HG03342 (cell line): ENCODE results near the gene DSC1.
"Not testable (repeated sequence)": the region's sequence is repeated elsewhere in the genome, so short reads cannot be mapped to it uniquely, and the experiment has no call there.

Experiments used
- ATAC-seq: cut with Tn5 transposase; IDR thresholded peaks from one replicate; pipeline ENCODE4 v1.9.1; 2021; ENCODE audit warnings: mild to moderate bottlenecking, moderate library complexity; ENCODE audit not compliant: unreplicated experiment

The DSC1 gene

GRCh38 chr18:31162825-31163435 is at the start of gene DSC1:
DSC1 (minus strand) TSS chr18:31162856; CDS start chr18:31162594, 262 bp downstream.
- no peak for ATAC-seq

GRCh38 chr18:31211047-31211446 is 48.4 kb upstream of the DSC1 start:
- ATAC-seq, result no peak

GRCh38 chr18:31209041-31209440 is 46.4 kb upstream of the DSC1 start:
- ATAC-seq, result no peak

- ATAC-seq, result no peak
Observed at GRCh38 chr18:31207391-31207790, 44.7 kb upstream of the DSC1 start.

- peak; percentile 98 for ATAC-seq
Observed at GRCh38 chr18:31206787-31207381, 44.2 kb upstream of the DSC1 start.

GRCh38 chr18:31206071-31206470 is 43.4 kb upstream of the DSC1 start:
- ATAC-seq, result no peak

GRCh38 chr18:31205273-31205672 is 42.6 kb upstream of the DSC1 start:
- ATAC-seq, result no peak

- ATAC-seq, result no peak
Observed at GRCh38 chr18:31204833-31205232, 42.2 kb upstream of the DSC1 start.

- ATAC-seq, result no peak
Observed at GRCh38 chr18:31204166-31204565, 41.5 kb upstream of the DSC1 start.

- no peak for ATAC-seq
Observed at GRCh38 chr18:31203794-31204148, 41.1 kb upstream of the DSC1 start.

GRCh38 chr18:31203096-31203793 is 40.6 kb upstream of the DSC1 start:
- no peak for ATAC-seq

GRCh38 chr18:31199190-31199769 is 36.6 kb upstream of the DSC1 start:
- ATAC-seq, result no peak

GRCh38 chr18:31197676-31198075 is 35.0 kb upstream of the DSC1 start:
- no peak for ATAC-seq

- no peak for ATAC-seq
Observed at GRCh38 chr18:31195063-31195462, 32.4 kb upstream of the DSC1 start.

- no peak for ATAC-seq
Observed at GRCh38 chr18:31192086-31192776, 29.6 kb upstream of the DSC1 start.

- no peak for ATAC-seq
Observed at GRCh38 chr18:31190919-31191318, 28.3 kb upstream of the DSC1 start.

- no peak for ATAC-seq
Observed at GRCh38 chr18:31189757-31190156, 27.1 kb upstream of the DSC1 start.

- ATAC-seq, result no peak
Observed at GRCh38 chr18:31185186-31185950, 22.7 kb upstream of the DSC1 start.

GRCh38 chr18:31183302-31183701 is 20.6 kb upstream of the DSC1 start:
- no peak for ATAC-seq

GRCh38 chr18:31177369-31177768 is 14.7 kb upstream of the DSC1 start:
- not testable (repeated sequence) for ATAC-seq

GRCh38 chr18:31176531-31176930 is 13.9 kb upstream of the DSC1 start:
- ATAC-seq, result no peak
